ENCODE results near the gene SUPT3H. TPM values are rescaled to one million over a fixed set of nuclear protein-coding genes. Genes with fewer than 3 reads are reported as not detected.

SUPT3H gene
- 35.8 and 49.7 TPM in 2 replicates for total RNA-seq (2014; rRNA removed; shearing (Covaris generic))

- DNase-seq (ENCODE audit: low read depth), result peak; percentile 99
Observed at GRCh38 chr6:45377554-45378333, at the start of gene SUPT3H. Gene SUPT3H, minus strand, starts transcription at chr6:45377934.

GRCh38 chr6:45426251-45426650, 48.5 kb upstream of the SUPT3H start:
- no peak for DNase-seq (ENCODE audit: low read depth)

GRCh38 chr6:45424451-45424861, 46.7 kb upstream of the SUPT3H start:
- no peak for DNase-seq (ENCODE audit: low read depth)

- DNase-seq (ENCODE audit: low read depth), result peak; percentile 59
Observed at GRCh38 chr6:45423824-45424450, 46.2 kb upstream of the SUPT3H start.

GRCh38 chr6:45423111-45423823, 45.5 kb upstream of the SUPT3H start:
- DNase-seq (ENCODE audit: low read depth), result peak; percentile 70

- peak; percentile 74 for DNase-seq (ENCODE audit: low read depth)
Observed at GRCh38 chr6:45422503-45423110, 44.9 kb upstream of the SUPT3H start.

GRCh38 chr6:45421709-45422502, 44.2 kb upstream of the SUPT3H start:
- DNase-seq (ENCODE audit: low read depth), result peak; percentile 86

- no peak for DNase-seq (ENCODE audit: low read depth)
Observed at GRCh38 chr6:45420909-45421708, 43.4 kb upstream of the SUPT3H start.

GRCh38 chr6:45420083-45420908, 42.6 kb upstream of the SUPT3H start:
- peak; percentile 66 for DNase-seq (ENCODE audit: low read depth)

GRCh38 chr6:45419571-45420082, 41.9 kb upstream of the SUPT3H start:
- peak; percentile 52 for DNase-seq (ENCODE audit: low read depth)

- no peak for DNase-seq (ENCODE audit: low read depth)
Observed at GRCh38 chr6:45417436-45417835, 39.7 kb upstream of the SUPT3H start.

GRCh38 chr6:45416700-45417099, 39.0 kb upstream of the SUPT3H start:
- no peak for DNase-seq (ENCODE audit: low read depth)

- no peak for DNase-seq (ENCODE audit: low read depth)
Observed at GRCh38 chr6:45415788-45416518, 38.2 kb upstream of the SUPT3H start.

GRCh38 chr6:45415315-45415714, 37.6 kb upstream of the SUPT3H start:
- DNase-seq (ENCODE audit: low read depth), result no peak

- DNase-seq (ENCODE audit: low read depth), result peak; percentile 68
Observed at GRCh38 chr6:45411959-45412358, 34.2 kb upstream of the SUPT3H start.

- no peak for DNase-seq (ENCODE audit: low read depth)
Observed at GRCh38 chr6:45400021-45400420, 22.3 kb upstream of the SUPT3H start.

- DNase-seq (ENCODE audit: low read depth), result no peak
Observed at GRCh38 chr6:45398075-45398813, 20.5 kb upstream of the SUPT3H start.

GRCh38 chr6:45394586-45395095, 16.9 kb upstream of the SUPT3H start:
- no peak for DNase-seq (ENCODE audit: low read depth)
